Measurements from ENCODE around the gene KCNJ1. TPM values are rescaled to one million over a fixed set of nuclear protein-coding genes. Genes with fewer than 3 reads are reported as not detected.

KCNJ1 gene
- total RNA-seq, 1 experiment from 2014 or later: not detected

DNA sequence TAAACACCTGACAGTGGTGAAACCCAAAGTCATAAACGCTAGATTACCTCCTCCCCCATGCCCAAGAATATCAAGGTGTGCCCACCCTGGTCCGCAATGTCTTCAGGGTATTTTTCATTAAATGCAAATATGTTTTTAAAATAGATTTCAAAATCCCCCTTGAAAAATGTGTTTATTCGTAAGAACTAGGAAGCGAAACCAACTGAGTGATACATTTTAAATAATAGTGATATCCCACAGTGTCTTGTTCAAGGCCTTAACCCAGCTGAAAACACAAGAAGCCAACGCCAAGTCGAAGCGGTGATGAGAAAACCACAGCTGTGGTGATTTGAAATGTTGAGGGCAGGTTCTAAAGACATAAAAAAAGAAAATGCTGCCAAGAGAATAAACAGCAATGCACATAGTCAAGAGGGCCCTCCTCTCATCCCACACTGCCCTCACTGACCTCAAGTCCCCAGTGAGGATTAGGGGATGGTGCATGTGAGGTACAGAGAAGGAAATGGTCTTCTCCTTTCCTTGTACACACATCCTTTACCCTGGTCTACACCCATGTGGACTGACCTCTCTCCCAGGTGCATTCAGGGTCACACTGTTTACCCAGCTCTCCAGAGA, 25.5 kb downstream of the KCNJ1 start:
- no peak overlapping the region for H3K4me3 ChIP-seq
- H3K9me3 ChIP-seq (replicated peaks): no peaks in the 10 kb centered on the region
- no peaks in the 10 kb centered on the region for H3K36me3 ChIP-seq
- H3K27me3 ChIP-seq (replicated peaks): no peaks in the 10 kb centered on the region
- H3K27ac ChIP-seq: no peak overlapping the region
- no peaks in the 10 kb centered on the region for H3K4me1 ChIP-seq (replicated peaks)
- no peak for DNase-seq (ENCODE audit: low read depth in 1 of 2, low spot score in 2 of 2)

GRCh38 chr11:128840783-128841182, 26.3 kb downstream of the KCNJ1 start:
- DNase-seq (ENCODE audit: low read depth in 1 of 2, low spot score in 2 of 2): no peak
- Histone ChIP-seq H3K4me1 (replicated peaks) (no peaks in the 10 kb centered on the region), H3K27ac (no peak overlapping the region), H3K9me3 (replicated peaks) (no peaks in the 10 kb centered on the region), H3K36me3 (no peaks in the 10 kb centered on the region), H3K27me3 (replicated peaks) (no peaks in the 10 kb centered on the region), H3K4me3 (no peak overlapping the region)

DNA sequence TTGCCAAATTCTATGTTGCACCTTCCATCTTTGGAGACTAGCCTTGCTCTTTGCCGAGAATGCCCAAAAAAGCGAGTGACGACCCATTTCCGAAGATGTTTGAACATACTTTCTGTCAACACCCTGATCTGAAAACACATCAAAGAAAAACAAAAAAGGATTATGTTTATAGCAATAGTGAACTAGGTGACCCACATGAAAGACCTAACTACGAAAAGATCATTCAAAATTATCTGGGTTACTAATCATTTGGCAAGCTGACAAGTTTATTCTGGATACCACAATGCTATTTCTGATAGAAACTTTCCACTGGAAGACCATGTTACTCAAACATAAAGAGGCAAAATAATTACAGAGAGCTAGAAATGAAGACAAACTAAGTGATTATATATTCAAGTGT, 27.0 kb downstream of the KCNJ1 start:
- H3K27me3 ChIP-seq (replicated peaks): no peaks in the 10 kb centered on the region
- no peaks in the 10 kb centered on the region for H3K4me1 ChIP-seq (replicated peaks)
- H3K27ac ChIP-seq: no peak overlapping the region
- H3K36me3 ChIP-seq: no peaks in the 10 kb centered on the region
- H3K9me3 ChIP-seq (replicated peaks): no peaks in the 10 kb centered on the region
- H3K4me3 ChIP-seq: no peak overlapping the region
- no peak for DNase-seq (ENCODE audit: low read depth in 1 of 2, low spot score in 2 of 2)

- no peaks in the 10 kb centered on the region for H3K27me3 ChIP-seq (replicated peaks)
- no peaks in the 10 kb centered on the region for H3K9me3 ChIP-seq (replicated peaks)
- H3K27ac ChIP-seq: no peak overlapping the region
- DNase-seq (ENCODE audit: low read depth in 1 of 2, low spot score in 2 of 2): no peak
- H3K4me1 ChIP-seq (replicated peaks): no peaks in the 10 kb centered on the region
- no peaks in the 10 kb centered on the region for H3K36me3 ChIP-seq
- no peak overlapping the region for H3K4me3 ChIP-seq
These were observed 28.0 kb downstream of the KCNJ1 start for GRCh38 chr11:128839081-128839480.

- H3K4me3 ChIP-seq: no peak overlapping the region
- no peaks in the 10 kb centered on the region for H3K36me3 ChIP-seq
- no peak overlapping the region for H3K27ac ChIP-seq
- H3K9me3 ChIP-seq (replicated peaks): no peaks in the 10 kb centered on the region
- H3K27me3 ChIP-seq (replicated peaks): no peaks in the 10 kb centered on the region
- H3K4me1 ChIP-seq (replicated peaks): no peaks in the 10 kb centered on the region
- DNase-seq (ENCODE audit: low read depth in 1 of 2, low spot score in 2 of 2): no peak
These were observed 29.5 kb downstream of the KCNJ1 start for GRCh38 chr11:128837627-128838026.

GRCh38 chr11:128835741-128836430, 31.2 kb downstream of the KCNJ1 start:
- H3K27ac ChIP-seq: no peak overlapping the region
- H3K4me1 ChIP-seq (replicated peaks): peaks cover 2% of the 10 kb centered on the region; the same call in 1 of the 2 replicates
- DNase-seq (ENCODE audit: low read depth in 1 of 2, low spot score in 2 of 2): no peak
- no peaks in the 10 kb centered on the region for H3K9me3 ChIP-seq (replicated peaks)
- H3K4me3 ChIP-seq: no peak overlapping the region
- H3K27me3 ChIP-seq (replicated peaks): no peaks in the 10 kb centered on the region
- no peaks in the 10 kb centered on the region for H3K36me3 ChIP-seq

- no peaks in the 10 kb centered on the region for H3K36me3 ChIP-seq
- H3K4me1 ChIP-seq (replicated peaks): peaks cover 3% of the 10 kb centered on the region; the same call in 1 of the 2 replicates
- H3K9me3 ChIP-seq (replicated peaks): no peaks in the 10 kb centered on the region
These were observed 32.9 kb downstream of the KCNJ1 start for GRCh38 chr11:128834157-128834556.

GRCh38 chr11:128832121-128832497, 35.0 kb downstream of the KCNJ1 start:
- Histone ChIP-seq H3K4me1 (replicated peaks) (peaks cover 3% of the 10 kb centered on the region; the same call in 1 of the 2 replicates), H3K36me3 (no peaks in the 10 kb centered on the region), H3K27ac (no peak overlapping the region), H3K4me3 (no peak overlapping the region), H3K9me3 (replicated peaks) (no peaks in the 10 kb centered on the region), H3K27me3 (replicated peaks) (no peaks in the 10 kb centered on the region)
- no peak for DNase-seq (ENCODE audit: low read depth in 1 of 2, low spot score in 2 of 2)

More at GRCh38 chr11:128834157-128834556, 32.9 kb downstream of the KCNJ1 start:
- Histone ChIP-seq H3K27ac (no peak overlapping the region), H3K27me3 (replicated peaks) (no peaks in the 10 kb centered on the region), H3K4me3 (no peak overlapping the region)
- DNase-seq (ENCODE audit: low read depth in 1 of 2, low spot score in 2 of 2): no peak

DNA sequence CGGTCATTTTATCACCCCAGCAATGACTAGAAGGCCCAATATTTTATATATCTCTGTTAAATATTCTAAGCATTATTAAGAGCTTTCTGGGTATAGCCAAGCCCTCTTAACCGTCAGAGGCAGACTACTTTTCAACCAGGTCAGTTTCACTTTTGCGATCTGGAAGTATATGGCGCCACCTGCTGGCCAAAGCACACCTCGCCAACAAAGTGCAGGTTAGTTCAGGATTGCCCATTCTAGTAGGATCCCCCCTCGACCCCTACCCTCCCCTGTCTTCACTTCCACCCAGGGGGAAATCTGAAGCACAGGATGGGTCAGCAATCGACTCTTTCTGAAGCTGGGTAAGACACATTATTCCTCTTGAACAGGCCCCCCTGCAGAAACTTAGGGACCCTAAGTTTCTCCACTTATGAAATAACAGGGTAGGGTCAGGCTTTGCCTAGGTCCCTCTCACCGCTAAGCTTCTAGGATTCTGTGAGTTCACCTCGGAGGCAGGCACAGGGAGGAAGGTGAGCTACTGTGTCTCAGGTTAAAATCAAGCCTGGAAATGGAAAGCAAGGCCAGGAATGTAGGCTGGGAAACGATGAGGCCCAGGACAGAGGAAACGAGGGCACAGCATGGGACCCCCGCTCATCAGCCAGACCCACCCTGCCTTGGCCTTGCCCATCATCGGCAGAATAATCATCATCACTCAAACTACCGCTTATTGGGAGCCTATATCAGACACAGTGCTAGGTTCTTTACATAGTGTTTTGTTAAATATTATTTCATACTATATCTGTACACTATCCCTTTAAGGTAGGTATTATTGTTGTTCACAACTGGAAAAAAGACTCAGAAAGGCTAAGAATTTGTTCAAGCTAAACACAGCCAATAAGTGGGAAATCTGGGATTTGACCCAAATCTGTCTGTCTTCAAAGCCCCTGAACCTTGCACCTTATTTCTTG, 35.6 kb downstream of the KCNJ1 start:
- H3K4me3 ChIP-seq: no peak overlapping the region
- H3K9me3 ChIP-seq (replicated peaks): no peaks in the 10 kb centered on the region
- H3K27me3 ChIP-seq (replicated peaks): no peaks in the 10 kb centered on the region
- peak; percentile 42 to 58 for DNase-seq (ENCODE audit: low read depth in 1 of 2, low spot score in 2 of 2)
- H3K36me3 ChIP-seq: no peaks in the 10 kb centered on the region
- peak overlapping the region; percentile 39; the same call in 1 of the 2 replicates for H3K27ac ChIP-seq
- peaks cover 3% of the 10 kb centered on the region; the same call in 1 of the 2 replicates for H3K4me1 ChIP-seq (replicated peaks)

GRCh38 chr11:128830290-128831173, 36.6 kb downstream of the KCNJ1 start:
- DNase-seq (ENCODE audit: low read depth in 1 of 2, low spot score in 2 of 2): no peak
- Histone ChIP-seq H3K4me1 (replicated peaks) (peaks cover 3% of the 10 kb centered on the region; the same call in 1 of the 2 replicates), H3K9me3 (replicated peaks) (no peaks in the 10 kb centered on the region), H3K36me3 (no peaks in the 10 kb centered on the region), H3K27ac (peak overlapping the region; percentile 39; the same call in 1 of the 2 replicates), H3K4me3 (no peak overlapping the region), H3K27me3 (replicated peaks) (no peaks in the 10 kb centered on the region)

GRCh38 chr11:128828350-128828749, 38.7 kb downstream of the KCNJ1 start:
- H3K27ac ChIP-seq: no peak overlapping the region
- no peaks in the 10 kb centered on the region for H3K9me3 ChIP-seq (replicated peaks)
- H3K4me3 ChIP-seq: no peak overlapping the region
- DNase-seq (ENCODE audit: low read depth in 1 of 2, low spot score in 2 of 2): no peak
- peaks cover 3% of the 10 kb centered on the region; the same call in 1 of the 2 replicates for H3K4me1 ChIP-seq (replicated peaks)
- H3K36me3 ChIP-seq: no peaks in the 10 kb centered on the region
- no peaks in the 10 kb centered on the region for H3K27me3 ChIP-seq (replicated peaks)

DNA sequence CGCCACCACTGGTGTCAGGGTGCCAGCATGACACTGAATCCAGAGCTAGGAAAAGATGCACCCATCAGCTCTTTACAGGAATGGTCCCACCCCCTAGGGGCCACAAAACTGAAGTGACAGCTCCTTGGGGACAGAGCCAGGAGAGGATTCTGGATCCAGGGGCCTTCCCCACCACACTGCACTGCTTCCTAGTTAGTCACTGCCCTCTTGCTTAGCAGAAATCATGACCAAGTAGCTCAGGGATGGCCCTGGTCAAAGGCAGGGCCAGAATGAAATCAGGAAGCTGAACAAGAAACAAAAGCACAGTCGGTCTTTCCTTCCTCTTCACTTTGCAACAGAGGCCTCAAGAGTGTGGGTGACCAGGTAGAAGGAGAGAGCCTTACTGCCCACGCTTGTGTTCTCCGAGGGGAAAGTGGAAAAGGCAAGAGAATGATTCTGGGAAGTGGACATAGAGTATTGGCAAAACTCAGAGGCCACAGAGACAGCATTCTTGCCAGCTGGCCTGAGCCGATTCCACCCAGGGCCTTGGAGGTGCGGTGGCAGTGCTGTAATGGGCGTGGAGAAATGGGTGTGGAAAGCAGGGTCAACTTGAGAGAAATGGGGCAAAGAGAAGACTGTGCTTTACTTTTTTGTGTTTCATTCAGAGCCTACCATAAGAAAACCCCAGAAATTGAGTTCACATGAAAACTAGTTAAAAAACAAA, 39.8 kb downstream of the KCNJ1 start:
- Histone ChIP-seq H3K4me3 (no peak overlapping the region), H3K9me3 (replicated peaks) (no peaks in the 10 kb centered on the region), H3K27ac (no peak overlapping the region), H3K27me3 (replicated peaks) (no peaks in the 10 kb centered on the region), H3K36me3 (no peaks in the 10 kb centered on the region), H3K4me1 (replicated peaks) (peaks cover 3% of the 10 kb centered on the region; the same call in 1 of the 2 replicates)
- no peak for DNase-seq (ENCODE audit: low read depth in 1 of 2, low spot score in 2 of 2)
